Fibroblast of the aortic adventitia (primary cell): ENCODE data around the gene CXCL12. TPM values are rescaled to one million over a fixed set of nuclear protein-coding genes. Genes with fewer than 3 reads are reported as not detected.

Source experiments
- DNase-seq: peaks from one replicate; pipeline ENCODE4 v3.0.0-alpha.2; 2010; ENCODE audit warnings: low read depth
- H3K4me3 ChIP-seq: 2 replicates; pipeline ENCODE4 v1.5.1; 2011; ENCODE audit warnings: low read depth, mild to moderate bottlenecking, control low read depth, low read length, moderate library complexity
- total RNA-seq: library from RNA; depleted of rRNA; stranded (reverse); fragments of >200 nt; gene quantifications from 2 replicates; pipeline ENCODE4 v1.2.3, GENCODE V29; 2012; ENCODE audit warnings: low replicate concordance
- TF ChIP-seq, protein P1 (sequence below): IDR thresholded peaks from 2 replicates; pipeline ENCODE4 v1.5.1; 2011; ENCODE audit warnings: mild to moderate bottlenecking, low read length, control low read depth, inconsistent platforms; ENCODE audit not compliant: insufficient read depth

The CXCL12 gene
- total RNA-seq, 1 donor: 381 TPM

DNA sequence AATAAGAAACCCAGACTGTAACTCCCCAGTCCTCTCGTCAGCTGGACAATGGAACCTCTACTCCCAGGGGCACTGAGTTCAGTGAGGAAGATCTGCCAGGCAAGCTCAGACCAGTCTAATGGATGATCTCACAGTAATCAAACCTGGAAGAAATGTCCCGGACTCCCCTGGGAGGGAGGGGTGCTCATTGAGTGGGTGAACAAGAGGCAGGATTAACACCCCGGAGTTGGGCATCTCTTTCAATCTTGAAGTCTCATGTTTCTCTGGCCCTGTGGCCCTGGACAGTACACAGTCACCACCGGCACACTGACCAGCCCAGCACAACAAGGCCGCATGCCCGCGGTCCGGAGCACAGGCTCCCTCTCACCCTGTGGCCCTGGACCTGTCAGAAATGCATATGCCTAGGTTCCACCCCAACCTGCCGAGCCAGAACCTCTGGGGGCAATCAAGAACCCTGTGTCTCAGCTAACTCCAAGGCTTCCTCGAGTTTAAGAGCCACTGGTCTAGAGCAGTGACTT is 27.8 kb downstream of the CXCL12 start:
- no peak for DNase-seq
- TF ChIP-seq, protein P1, sequence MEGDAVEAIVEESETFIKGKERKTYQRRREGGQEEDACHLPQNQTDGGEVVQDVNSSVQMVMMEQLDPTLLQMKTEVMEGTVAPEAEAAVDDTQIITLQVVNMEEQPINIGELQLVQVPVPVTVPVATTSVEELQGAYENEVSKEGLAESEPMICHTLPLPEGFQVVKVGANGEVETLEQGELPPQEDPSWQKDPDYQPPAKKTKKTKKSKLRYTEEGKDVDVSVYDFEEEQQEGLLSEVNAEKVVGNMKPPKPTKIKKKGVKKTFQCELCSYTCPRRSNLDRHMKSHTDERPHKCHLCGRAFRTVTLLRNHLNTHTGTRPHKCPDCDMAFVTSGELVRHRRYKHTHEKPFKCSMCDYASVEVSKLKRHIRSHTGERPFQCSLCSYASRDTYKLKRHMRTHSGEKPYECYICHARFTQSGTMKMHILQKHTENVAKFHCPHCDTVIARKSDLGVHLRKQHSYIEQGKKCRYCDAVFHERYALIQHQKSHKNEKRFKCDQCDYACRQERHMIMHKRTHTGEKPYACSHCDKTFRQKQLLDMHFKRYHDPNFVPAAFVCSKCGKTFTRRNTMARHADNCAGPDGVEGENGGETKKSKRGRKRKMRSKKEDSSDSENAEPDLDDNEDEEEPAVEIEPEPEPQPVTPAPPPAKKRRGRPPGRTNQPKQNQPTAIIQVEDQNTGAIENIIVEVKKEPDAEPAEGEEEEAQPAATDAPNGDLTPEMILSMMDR: no peak

DNA sequence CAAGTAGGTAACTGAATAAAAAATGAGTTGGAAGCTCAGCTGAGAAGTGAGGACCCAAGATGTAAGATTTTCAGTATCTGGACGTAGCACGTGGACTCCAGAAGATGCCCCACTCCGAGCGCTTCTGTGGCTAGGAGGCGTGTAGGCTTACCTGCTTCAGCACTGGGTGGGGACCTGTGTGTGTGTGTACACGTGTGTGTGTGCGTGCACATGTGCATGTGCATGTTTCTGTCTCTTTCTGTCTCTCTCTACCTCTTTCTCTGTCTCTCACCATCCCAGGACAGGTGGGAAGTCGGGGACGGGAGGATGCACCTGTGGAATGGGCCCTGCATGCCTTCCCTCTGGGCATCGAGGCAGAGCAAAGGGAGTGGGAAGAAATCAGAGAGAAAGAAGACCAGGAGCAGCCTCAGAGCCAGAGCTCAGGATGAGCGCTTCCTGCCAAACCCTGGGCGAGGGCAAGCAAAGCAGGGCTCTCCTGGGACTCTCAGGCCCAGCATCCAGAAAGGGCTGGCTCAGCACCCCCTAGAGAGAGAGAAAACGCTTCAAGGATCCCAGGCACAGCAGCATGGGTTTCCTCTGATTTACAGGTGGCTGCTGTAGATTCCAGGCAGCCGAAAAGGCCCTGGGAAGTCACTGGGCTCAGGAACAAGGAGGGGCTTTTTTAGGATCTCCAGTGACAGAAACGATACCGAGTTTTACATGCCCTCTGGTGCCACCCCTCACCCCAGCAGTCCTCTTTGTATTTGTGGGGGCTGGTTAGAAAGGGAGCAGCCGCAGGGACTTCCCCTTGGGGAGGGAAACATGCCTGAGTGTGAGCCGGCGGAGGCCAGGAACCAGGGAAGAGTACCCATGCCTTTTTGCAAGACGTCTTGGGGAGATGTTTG is 28.5 kb downstream of the CXCL12 start:
- no peak overlapping the region for H3K4me3 ChIP-seq
- no peak for DNase-seq
- TF ChIP-seq, protein P1: no peak

More for the DNA sequence above, 27.8 kb downstream of the CXCL12 start:
- H3K4me3 ChIP-seq: no peak overlapping the region

DNA sequence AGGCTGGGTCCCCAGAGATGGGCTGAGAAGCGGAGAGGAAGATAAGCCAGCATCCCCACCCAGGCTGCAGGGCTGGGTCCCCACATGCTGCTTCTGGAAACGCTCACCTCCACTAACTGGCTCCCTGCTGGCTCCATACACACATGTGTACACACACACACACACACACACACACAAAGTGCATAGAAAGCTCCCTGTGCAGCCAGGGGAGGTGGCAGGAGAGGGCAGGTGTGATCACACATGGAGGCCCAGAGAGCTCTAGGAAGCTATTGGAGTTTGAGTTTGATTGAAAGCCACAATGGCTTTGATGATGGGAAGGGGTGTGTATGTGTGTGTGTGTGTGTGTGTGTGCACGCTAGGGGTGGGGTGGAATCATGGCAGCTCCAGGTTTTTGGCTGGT is 29.3 kb downstream of the CXCL12 start:
- TF ChIP-seq, protein P1: no peak
- no peak overlapping the region for H3K4me3 ChIP-seq
- DNase-seq: no peak

DNA sequence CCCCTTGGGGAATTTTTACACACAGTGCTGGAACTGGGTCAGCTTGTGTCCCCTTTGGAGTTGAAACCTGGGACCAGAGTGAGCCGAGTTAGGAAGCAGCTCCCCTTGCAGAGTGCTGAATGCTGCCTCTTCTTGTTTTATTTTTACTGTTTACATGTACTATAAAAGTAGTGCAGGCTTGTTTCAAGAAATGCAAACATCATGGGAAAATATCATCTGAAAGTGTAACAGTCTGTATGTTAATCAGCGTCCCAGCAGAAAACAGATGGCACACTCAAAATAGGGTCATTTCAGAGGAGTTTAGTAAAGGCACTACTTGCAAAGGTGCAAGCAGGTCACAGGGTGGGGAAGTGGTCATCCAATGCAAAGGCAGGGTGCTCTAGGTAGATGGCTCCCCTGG is 30.1 kb downstream of the CXCL12 start:
- TF ChIP-seq, protein P1: no peak
- no peak overlapping the region for H3K4me3 ChIP-seq
- DNase-seq: no peak

DNA sequence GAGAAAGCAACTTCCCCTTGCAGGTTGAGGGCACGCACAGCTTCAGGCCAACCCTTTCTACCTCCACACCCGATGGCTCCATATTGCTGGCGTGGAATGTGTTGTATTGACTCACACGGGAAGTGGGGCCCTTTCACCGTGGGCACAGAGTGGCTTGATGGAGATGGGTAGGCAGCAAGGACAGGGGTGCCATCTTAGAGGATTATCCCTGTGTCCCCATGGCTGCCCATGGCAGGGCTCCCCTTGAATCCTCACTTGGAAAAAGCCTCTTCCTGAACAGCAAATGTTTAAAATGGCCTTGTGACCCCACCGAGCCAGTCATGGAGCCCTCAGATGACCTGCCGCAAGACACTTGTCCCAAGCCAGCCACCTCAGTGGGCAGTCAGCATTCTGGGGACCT is 31.2 kb downstream of the CXCL12 start:
- no peak overlapping the region for H3K4me3 ChIP-seq
- TF ChIP-seq, protein P1: no peak
- DNase-seq: no peak

DNA sequence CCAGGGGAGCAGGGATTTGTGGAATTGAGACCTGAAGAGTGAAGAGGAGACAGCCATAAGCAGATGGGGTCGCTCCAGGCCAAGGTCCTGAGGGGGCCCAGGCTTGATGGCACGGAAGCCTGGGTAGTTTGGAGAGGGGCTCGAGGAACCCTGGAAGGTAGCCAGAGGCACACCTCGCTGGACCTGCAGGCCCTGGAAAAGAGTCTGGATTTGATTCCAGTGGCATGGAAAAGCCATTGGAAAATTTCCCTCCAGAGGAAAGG is 31.8 kb downstream of the CXCL12 start:
- DNase-seq: no peak
- H3K4me3 ChIP-seq: no peak overlapping the region
- TF ChIP-seq, protein P1: no peak
